ENCODE results near the gene CNTN4. TPM values are rescaled to one million over a fixed set of nuclear protein-coding genes. Genes with fewer than 3 reads are reported as not detected.

CNTN4 gene
- total and polyA plus RNA-seq, 4 donors = 1.5 to 30.7 (median 5.7) TPM

DNA sequence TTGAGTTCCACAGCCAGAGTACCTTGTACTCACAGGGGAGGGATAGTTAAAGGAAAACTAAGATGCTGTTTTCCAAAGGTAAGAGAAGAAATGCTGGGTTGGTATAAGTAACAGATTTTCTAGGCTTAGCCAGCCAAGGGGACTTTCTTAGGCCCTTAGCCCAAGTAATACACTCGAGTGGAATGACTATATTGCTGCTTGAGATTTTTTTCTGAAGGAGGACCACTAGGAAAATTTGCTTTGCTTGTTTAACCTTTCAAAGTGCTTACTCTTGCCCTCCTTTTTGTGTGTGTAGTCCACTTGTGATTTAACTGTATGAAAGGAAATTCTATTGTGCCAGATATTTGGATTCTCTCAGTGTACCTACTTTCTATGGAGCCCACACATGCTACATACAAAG is 961.0 kb downstream of the CNTN4 start:
- H3K27me3 ChIP-seq (ENCODE audit: control insufficient read depth in 3 of 3, insufficient read depth in 3 of 3, low read length in 2 of 3) = no peaks in the 10 kb centered on the region
- no peaks in the 10 kb centered on the region for H3K36me3 ChIP-seq (ENCODE audit: control insufficient read depth in 4 of 4, insufficient read depth in 4 of 4, low read length in 4 of 4)
- peak in 2 of 3 donors; percentile 40 to 58 for DNase-seq
- H3K27ac ChIP-seq (ENCODE audit: low read depth in 1 of 2, low read length in 1 of 2) = no peak overlapping the region
- TF ChIP-seq, protein P1, sequence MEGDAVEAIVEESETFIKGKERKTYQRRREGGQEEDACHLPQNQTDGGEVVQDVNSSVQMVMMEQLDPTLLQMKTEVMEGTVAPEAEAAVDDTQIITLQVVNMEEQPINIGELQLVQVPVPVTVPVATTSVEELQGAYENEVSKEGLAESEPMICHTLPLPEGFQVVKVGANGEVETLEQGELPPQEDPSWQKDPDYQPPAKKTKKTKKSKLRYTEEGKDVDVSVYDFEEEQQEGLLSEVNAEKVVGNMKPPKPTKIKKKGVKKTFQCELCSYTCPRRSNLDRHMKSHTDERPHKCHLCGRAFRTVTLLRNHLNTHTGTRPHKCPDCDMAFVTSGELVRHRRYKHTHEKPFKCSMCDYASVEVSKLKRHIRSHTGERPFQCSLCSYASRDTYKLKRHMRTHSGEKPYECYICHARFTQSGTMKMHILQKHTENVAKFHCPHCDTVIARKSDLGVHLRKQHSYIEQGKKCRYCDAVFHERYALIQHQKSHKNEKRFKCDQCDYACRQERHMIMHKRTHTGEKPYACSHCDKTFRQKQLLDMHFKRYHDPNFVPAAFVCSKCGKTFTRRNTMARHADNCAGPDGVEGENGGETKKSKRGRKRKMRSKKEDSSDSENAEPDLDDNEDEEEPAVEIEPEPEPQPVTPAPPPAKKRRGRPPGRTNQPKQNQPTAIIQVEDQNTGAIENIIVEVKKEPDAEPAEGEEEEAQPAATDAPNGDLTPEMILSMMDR (IDR thresholded peaks at IDR 0.05; ENCODE audit: control extremely low read depth, extremely low read depth) = no peak
- no peak overlapping the region for H3K9ac ChIP-seq (ENCODE audit: insufficient read depth in 1 of 2, low read length in 2 of 2)
- no peaks in the 10 kb centered on the region for H3K9me3 ChIP-seq (ENCODE audit: control insufficient read depth in 4 of 4, insufficient read depth in 3 of 4, low read length in 3 of 4)
- 41 to 68% methylated on average over 1 of the region's 1 CpG for WGBS, 2 donors
- H3K4me3 ChIP-seq = no peak overlapping the region
- ATAC-seq (ENCODE audit: insufficient read depth, low FRiP score) = peak; percentile 36
- peaks cover 0 to 1% (median 0%) of the 10 kb centered on the region in 5 donors for H3K4me1 ChIP-seq (ENCODE audit: control insufficient read depth in 5 of 5, insufficient read depth in 5 of 5, low read length in 5 of 5)

DNA sequence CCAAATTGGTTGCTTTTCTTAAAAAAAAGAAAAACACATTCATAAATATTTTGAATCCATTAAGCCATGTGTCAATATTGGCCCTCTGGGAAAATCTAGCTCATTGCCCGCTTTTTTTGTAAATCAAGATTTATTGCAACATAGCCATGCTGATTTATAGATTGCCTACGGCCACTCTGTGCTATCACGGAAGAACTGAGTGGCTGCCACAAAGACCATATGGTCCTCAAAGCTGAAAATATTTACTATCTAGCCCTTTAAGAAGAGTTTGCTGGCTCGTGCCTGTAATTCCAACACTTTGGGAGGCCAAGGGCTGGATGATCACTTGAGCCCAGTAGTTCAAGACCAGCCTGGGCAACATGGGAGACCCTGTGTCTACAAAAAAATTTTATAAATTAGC is 965.6 kb downstream of the CNTN4 start:
- no peak for ATAC-seq (ENCODE audit: insufficient read depth, low FRiP score)
- WGBS, 2 donors = 56 to 73% methylated on average over 4 of the region's 4 CpGs
- DNase-seq = peak; percentile 42 to 76 (median 73)

DNA sequence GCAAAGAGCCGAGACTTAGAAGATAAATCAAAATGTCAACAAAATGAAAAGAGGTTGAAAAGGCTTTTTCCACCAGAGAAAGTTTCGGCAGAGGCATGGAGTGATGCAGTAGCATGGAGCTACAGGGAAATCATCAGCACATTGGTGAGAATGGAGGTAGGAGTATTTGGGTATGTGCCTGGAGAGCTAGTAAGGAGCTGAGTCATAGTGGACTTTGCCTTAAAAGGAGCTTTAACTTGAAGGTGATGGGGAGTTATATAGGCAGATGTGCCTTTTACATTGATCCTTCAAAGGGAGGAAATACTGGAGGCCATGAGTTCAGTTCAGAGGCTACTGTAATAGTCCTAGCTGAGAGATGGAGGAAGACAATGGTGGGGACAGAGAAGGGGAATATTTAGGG is 967.2 kb downstream of the CNTN4 start:
- DNase-seq = no peak
- H3K36me3 ChIP-seq (ENCODE audit: control insufficient read depth in 4 of 4, insufficient read depth in 4 of 4, low read length in 4 of 4) = no peaks in the 10 kb centered on the region
- peaks cover 0 to 1% (median 0%) of the 10 kb centered on the region in 5 donors for H3K4me1 ChIP-seq (ENCODE audit: control insufficient read depth in 5 of 5, insufficient read depth in 5 of 5, low read length in 5 of 5)
- no peak overlapping the region for H3K4me3 ChIP-seq
- no peaks in the 10 kb centered on the region for H3K27me3 ChIP-seq (ENCODE audit: control insufficient read depth in 3 of 3, insufficient read depth in 3 of 3, low read length in 2 of 3)
- no peak overlapping the region for H3K27ac ChIP-seq (ENCODE audit: low read depth in 1 of 2, low read length in 1 of 2)
- no peak for ATAC-seq (ENCODE audit: insufficient read depth, low FRiP score)
- H3K9me3 ChIP-seq (ENCODE audit: control insufficient read depth in 4 of 4, insufficient read depth in 3 of 4, low read length in 3 of 4) = no peaks in the 10 kb centered on the region
- H3K9ac ChIP-seq (ENCODE audit: insufficient read depth in 1 of 2, low read length in 2 of 2) = no peak overlapping the region
- 85 to 94% methylated on average over 2 of the region's 2 CpGs for WGBS, 2 donors
- TF ChIP-seq, protein P1 (IDR thresholded peaks at IDR 0.05; ENCODE audit: control extremely low read depth, extremely low read depth) = no peak

More for the DNA sequence above, 965.6 kb downstream of the CNTN4 start:
- H3K4me3 ChIP-seq = no peak overlapping the region
- no peaks in the 10 kb centered on the region for H3K9me3 ChIP-seq (ENCODE audit: control insufficient read depth in 4 of 4, insufficient read depth in 3 of 4, low read length in 3 of 4)
- H3K27ac ChIP-seq (ENCODE audit: low read depth in 1 of 2, low read length in 1 of 2) = no peak overlapping the region
- TF ChIP-seq, protein P1 (IDR thresholded peaks at IDR 0.05; ENCODE audit: control extremely low read depth, extremely low read depth) = no peak
- H3K9ac ChIP-seq (ENCODE audit: insufficient read depth in 1 of 2, low read length in 2 of 2) = no peak overlapping the region
- no peaks in the 10 kb centered on the region for H3K36me3 ChIP-seq (ENCODE audit: control insufficient read depth in 4 of 4, insufficient read depth in 4 of 4, low read length in 4 of 4)
- H3K4me1 ChIP-seq (ENCODE audit: control insufficient read depth in 5 of 5, insufficient read depth in 5 of 5, low read length in 5 of 5) = peaks cover 0 to 1% (median 0%) of the 10 kb centered on the region in 5 donors
- H3K27me3 ChIP-seq (ENCODE audit: control insufficient read depth in 3 of 3, insufficient read depth in 3 of 3, low read length in 2 of 3) = no peaks in the 10 kb centered on the region

DNA sequence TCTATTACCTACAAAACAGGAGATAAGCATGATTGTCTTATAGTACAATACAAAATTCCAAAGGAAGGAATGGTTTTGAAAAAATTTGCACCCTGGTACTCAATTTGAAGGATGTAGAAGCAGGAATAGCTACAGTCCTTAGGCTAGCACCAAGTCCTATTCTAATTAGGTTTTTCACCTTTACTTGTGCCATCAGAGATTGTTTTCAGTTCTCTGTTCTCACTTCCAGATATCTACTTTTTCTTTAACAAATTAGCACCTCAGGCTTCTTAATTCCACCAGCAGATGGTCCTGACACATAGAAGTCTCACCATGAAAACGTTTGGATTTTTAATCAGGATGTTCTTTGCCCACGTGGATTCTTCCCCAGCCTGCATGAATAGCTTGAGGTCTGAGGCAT is 967.7 kb downstream of the CNTN4 start:
- Histone ChIP-seq H3K9ac (ENCODE audit: insufficient read depth in 1 of 2, low read length in 2 of 2) (no peak overlapping the region), H3K36me3 (ENCODE audit: control insufficient read depth in 4 of 4, insufficient read depth in 4 of 4, low read length in 4 of 4) (no peaks in the 10 kb centered on the region), H3K4me3 (no peak overlapping the region), H3K4me1 (ENCODE audit: control insufficient read depth in 5 of 5, insufficient read depth in 5 of 5, low read length in 5 of 5) (no peaks in the 10 kb centered on the region), H3K27me3 (ENCODE audit: control insufficient read depth in 3 of 3, insufficient read depth in 3 of 3, low read length in 2 of 3) (no peaks in the 10 kb centered on the region), H3K9me3 (ENCODE audit: control insufficient read depth in 4 of 4, insufficient read depth in 3 of 4, low read length in 3 of 4) (no peaks in the 10 kb centered on the region), H3K27ac (ENCODE audit: low read depth in 1 of 2, low read length in 1 of 2) (no peak overlapping the region)
- WGBS, 2 donors = 52 to 53% methylated on average over 2 of the region's 2 CpGs
- ATAC-seq (ENCODE audit: insufficient read depth, low FRiP score) = no peak
- TF ChIP-seq, protein P1 (IDR thresholded peaks at IDR 0.05; ENCODE audit: control extremely low read depth, extremely low read depth) = no peak
- DNase-seq = no peak
